Stimulated activated CD4-positive, alpha-beta T cell treated with anti-CD3 and anti-CD28 coated beads, Interleukin-4, amount 100 ng/mL, for 24 hours (primary cell): ENCODE data around the gene PACRG.

Source experiments
- DNase-seq: peaks from one replicate; pipeline ENCODE4 v3.0.0-alpha.2; 2020

Gene PACRG

GRCh38 chr6:163226181-163226835 lies 498.5 kb downstream of the PACRG start:
- DNase-seq, result no peak

GRCh38 chr6:163226836-163227485 lies 499.2 kb downstream of the PACRG start:
- DNase-seq, result no peak

- DNase-seq, result no peak
Measured at GRCh38 chr6:163228041-163228440, 500.3 kb downstream of the PACRG start.

GRCh38 chr6:163229050-163229449 lies 501.3 kb downstream of the PACRG start:
- no peak for DNase-seq

GRCh38 chr6:163230901-163231300 lies 503.1 kb downstream of the PACRG start:
- DNase-seq, result no peak

- DNase-seq, result no peak
Measured at GRCh38 chr6:163231356-163232014, 503.7 kb downstream of the PACRG start.

GRCh38 chr6:163232015-163232523 lies 504.3 kb downstream of the PACRG start:
- DNase-seq, result no peak

- DNase-seq, result no peak
Measured at GRCh38 chr6:163232649-163233048, 504.9 kb downstream of the PACRG start.

GRCh38 chr6:163237110-163237509 lies 509.3 kb downstream of the PACRG start:
- DNase-seq, result no peak

- DNase-seq, result no peak
Measured at GRCh38 chr6:163239572-163240340, 512.0 kb downstream of the PACRG start.

GRCh38 chr6:163240556-163240955 lies 512.8 kb downstream of the PACRG start:
- DNase-seq, result no peak

GRCh38 chr6:163241683-163242082 lies 513.9 kb downstream of the PACRG start:
- DNase-seq, result no peak

- DNase-seq, result no peak
Measured at GRCh38 chr6:163243083-163243482, 515.3 kb downstream of the PACRG start.

GRCh38 chr6:163243692-163244589 lies 516.2 kb downstream of the PACRG start:
- no peak for DNase-seq

GRCh38 chr6:163248051-163248450 lies 520.3 kb downstream of the PACRG start:
- DNase-seq, result no peak

- no peak for DNase-seq
Measured at GRCh38 chr6:163249651-163250101, 521.9 kb downstream of the PACRG start.

GRCh38 chr6:163250116-163250515 lies 522.3 kb downstream of the PACRG start:
- DNase-seq, result no peak

GRCh38 chr6:163252061-163252591 lies 524.4 kb downstream of the PACRG start:
- no peak for DNase-seq

- DNase-seq, result no peak
Measured at GRCh38 chr6:163253556-163254213, 525.9 kb downstream of the PACRG start.

- no peak for DNase-seq
Measured at GRCh38 chr6:163254341-163254835, 526.6 kb downstream of the PACRG start.

GRCh38 chr6:163255265-163255664 lies 527.5 kb downstream of the PACRG start:
- no peak for DNase-seq
